Activated CD4-positive, CD25-positive, alpha-beta regulatory T cell (primary cell): ENCODE measurements around the gene L3MBTL1.

ENCODE experiments used
- DNase-seq, 4 experiments: peaks; one replicate each; lab custom pipeline; 2025; lab: John Stamatoyannopoulos, UW

L3MBTL1 gene

DNA sequence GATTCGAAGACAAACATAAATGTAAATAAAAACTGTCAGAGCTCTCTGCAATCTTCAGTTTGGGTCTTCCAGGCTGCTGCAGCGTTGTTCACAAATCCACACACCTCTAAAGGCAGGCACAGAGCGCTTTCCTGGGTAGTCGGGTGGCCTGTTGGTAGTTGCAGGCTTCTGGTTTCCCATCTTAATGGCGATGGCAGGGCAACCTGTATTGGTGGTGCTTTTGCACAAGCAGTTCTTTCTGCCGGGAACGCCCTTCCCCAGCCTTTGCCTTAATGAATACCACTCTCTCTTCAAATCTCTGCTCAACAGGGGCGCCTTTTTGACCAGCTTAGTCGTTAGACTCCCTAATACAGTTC, 82.5 kb downstream of the L3MBTL1 start:
- no peak for DNase-seq

DNA sequence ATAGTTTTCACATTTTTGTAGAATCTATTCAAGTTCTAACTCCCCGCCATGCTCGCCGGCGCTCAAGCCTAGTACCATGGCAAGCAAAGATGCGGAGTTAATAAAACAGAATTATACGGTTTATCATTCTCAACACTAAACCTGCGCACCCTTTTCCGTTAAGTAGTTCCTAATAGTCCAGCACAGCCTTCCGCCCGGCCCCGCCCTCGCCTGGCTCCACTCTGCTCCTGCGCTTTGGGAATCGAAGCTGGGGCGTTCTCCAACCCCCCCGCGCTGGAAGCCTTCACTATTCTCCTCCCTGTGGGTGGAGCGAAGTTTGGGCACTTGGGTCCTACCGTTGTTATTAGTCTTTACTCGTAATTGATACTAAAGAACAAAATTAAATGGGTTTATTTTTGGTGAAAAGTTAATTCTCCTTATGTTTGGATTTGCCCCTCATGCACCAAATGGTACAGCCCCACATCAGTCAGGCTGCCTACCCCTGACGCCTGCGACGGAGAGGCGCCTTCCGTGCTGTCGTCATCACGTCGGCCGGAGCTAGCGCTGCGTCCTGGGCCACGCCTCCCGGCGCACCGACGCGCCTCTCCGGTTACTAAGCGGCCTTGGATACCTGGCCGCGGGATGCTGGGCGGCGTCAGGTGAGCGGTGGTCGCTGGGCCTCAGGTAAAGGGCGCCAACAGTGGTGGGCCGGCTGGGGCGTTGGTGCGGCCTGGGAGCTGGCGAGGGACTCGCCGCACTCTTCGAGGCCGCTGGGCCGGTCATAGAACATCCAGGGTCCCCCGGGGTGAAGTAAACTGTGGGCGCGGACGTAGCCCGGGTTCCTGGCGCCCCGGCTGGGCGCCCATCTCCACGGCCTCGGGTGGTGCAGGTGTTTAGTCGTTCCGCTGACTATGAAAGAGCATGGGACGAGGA, 83.2 kb downstream of the L3MBTL1 start, which contains the start of gene IFT52:
IFT52 (plus strand) TSS at position 546 of the 912 bp plus-strand sequence. CDS start 3,762 bp downstream, outside the sequence.
- DNase-seq: peak; percentile 67 to 85 (median 78)
